ENCODE measurements around the gene POC1B.

DNA sequence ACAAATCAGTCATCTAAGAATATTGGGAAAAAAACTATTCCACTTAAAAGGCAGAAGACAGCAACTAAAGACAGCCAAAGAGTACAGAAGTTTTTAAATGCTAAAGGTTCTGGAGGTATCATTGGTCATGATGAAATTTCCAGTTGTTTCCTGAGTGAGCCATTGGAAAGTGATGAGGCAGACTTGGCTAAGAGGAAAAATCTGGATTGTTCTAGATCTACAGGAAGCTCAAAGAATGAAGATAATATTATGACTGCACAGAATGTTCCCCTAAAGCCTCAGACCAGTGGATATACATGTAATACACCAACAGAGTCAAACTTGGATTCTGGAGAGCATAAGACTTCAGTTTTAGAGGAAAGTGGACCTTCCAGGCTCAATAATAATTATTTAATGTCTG is 24.1 kb downstream of the POC1B start:
- TF ChIP-seq, protein P1, sequence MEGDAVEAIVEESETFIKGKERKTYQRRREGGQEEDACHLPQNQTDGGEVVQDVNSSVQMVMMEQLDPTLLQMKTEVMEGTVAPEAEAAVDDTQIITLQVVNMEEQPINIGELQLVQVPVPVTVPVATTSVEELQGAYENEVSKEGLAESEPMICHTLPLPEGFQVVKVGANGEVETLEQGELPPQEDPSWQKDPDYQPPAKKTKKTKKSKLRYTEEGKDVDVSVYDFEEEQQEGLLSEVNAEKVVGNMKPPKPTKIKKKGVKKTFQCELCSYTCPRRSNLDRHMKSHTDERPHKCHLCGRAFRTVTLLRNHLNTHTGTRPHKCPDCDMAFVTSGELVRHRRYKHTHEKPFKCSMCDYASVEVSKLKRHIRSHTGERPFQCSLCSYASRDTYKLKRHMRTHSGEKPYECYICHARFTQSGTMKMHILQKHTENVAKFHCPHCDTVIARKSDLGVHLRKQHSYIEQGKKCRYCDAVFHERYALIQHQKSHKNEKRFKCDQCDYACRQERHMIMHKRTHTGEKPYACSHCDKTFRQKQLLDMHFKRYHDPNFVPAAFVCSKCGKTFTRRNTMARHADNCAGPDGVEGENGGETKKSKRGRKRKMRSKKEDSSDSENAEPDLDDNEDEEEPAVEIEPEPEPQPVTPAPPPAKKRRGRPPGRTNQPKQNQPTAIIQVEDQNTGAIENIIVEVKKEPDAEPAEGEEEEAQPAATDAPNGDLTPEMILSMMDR (conservative IDR thresholded peaks at IDR 0.05): no peak
- TF ChIP-seq ZFX (IDR thresholded peaks at IDR 0.05): no peak
